Measurements from ENCODE around the gene CABLES1.

The CABLES1 gene

GRCh38 chr18:23142251-23142929 lies 7.1 kb downstream of the CABLES1 start:
- TF ChIP-seq CTCF (IDR thresholded peaks at IDR 0.05), result no peak

GRCh38 chr18:23143016-23143814 lies 7.9 kb downstream of the CABLES1 start:
- TF ChIP-seq CTCF (IDR thresholded peaks at IDR 0.05), result no peak

GRCh38 chr18:23143815-23144261 lies 8.6 kb downstream of the CABLES1 start:
- TF ChIP-seq CTCF (IDR thresholded peaks at IDR 0.05), result no peak

GRCh38 chr18:23144640-23145039 lies 9.4 kb downstream of the CABLES1 start:
- TF ChIP-seq CTCF (IDR thresholded peaks at IDR 0.05), result no peak

GRCh38 chr18:23145621-23146020 lies 10.3 kb downstream of the CABLES1 start:
- no peak for TF ChIP-seq CTCF (IDR thresholded peaks at IDR 0.05)

- TF ChIP-seq CTCF (IDR thresholded peaks at IDR 0.05), result no peak
Measured at GRCh38 chr18:23146861-23147469, 11.7 kb downstream of the CABLES1 start.

GRCh38 chr18:23148382-23148781 lies 13.1 kb downstream of the CABLES1 start:
- no peak for TF ChIP-seq CTCF (IDR thresholded peaks at IDR 0.05)
